HG02642 (cell line): Measurements from ENCODE around the gene PYGM.

Experiments
- ATAC-seq: cut with Tn5 transposase; IDR thresholded peaks from one replicate; pipeline ENCODE4 v1.9.1; 2021; ENCODE audit warnings: mild to moderate bottlenecking; ENCODE audit not compliant: unreplicated experiment, poor library complexity

The PYGM gene

DNA sequence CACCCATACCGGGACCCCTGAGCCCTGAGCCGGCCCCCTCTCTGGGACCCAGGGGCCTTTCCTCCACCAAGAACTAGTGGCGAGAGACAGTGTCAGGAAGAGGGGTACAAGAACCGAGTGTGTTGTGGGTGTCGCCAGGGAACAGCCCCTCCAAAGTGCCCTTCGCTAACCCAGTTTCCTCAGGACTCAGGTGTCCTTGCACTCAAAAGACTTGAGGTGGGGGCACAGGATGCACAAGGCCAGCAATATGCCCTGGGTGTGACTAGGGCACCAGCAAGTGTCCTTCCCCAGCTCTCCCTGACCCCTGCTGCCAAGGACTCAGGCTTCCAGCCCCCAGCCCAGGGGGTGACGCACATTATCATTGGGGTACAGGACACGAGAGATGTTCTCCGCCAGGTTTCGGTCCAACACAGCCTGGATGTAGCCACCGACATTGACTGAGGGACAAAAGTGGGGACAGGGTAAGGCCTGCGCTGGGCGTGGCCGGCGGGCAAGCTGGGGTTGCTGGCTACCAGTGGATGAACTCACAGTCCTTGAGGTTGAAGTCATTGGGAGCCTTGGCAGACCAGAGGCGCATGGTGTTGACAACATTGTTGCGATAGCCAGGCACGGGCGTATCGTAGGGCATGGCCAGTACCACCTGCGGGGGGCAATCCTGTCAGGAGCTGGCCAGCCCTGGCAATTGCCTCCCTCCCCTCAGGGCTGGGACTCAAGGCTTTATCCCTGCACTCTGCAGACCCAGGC is 4.7 kb downstream of the PYGM start:
- ATAC-seq, result no peak

DNA sequence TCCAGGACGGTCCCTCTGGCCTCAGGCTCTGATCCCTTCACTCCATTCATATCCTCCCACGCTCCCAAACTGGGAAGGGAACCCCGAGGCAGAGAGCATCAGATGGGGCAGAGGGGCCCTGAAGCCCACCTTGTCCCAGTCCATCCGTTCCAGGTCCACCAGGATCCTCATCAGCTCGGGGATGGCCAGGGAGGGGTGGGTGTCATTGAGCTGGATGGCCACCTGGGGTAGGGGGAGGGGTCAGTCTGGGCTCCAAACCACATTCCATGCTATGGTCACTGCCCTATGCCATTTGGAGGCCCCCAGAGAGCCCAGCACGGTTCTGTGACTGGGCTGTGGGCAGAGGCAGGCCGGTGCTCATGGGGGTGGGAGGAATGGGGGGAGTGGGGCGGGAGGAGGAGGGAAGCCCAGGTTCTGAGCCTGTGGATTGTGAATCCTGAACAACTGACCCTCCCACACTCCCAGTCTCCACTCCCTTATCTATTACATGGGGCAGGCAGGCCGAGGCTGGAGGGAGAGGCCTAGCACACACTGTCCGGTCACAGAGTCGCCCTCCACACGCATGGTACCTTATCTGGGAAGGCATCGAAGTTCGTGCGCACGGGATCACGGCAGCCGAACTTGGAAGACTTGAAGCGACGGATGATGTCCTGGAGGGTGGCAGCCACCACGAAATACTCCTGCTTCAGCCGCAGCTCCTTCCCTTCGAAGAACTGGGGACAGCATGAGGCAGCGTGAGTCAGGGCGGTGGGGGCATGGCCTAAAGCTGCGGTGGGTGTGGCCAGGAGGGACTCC is 5.5 kb downstream of the PYGM start:
- no peak for ATAC-seq

DNA sequence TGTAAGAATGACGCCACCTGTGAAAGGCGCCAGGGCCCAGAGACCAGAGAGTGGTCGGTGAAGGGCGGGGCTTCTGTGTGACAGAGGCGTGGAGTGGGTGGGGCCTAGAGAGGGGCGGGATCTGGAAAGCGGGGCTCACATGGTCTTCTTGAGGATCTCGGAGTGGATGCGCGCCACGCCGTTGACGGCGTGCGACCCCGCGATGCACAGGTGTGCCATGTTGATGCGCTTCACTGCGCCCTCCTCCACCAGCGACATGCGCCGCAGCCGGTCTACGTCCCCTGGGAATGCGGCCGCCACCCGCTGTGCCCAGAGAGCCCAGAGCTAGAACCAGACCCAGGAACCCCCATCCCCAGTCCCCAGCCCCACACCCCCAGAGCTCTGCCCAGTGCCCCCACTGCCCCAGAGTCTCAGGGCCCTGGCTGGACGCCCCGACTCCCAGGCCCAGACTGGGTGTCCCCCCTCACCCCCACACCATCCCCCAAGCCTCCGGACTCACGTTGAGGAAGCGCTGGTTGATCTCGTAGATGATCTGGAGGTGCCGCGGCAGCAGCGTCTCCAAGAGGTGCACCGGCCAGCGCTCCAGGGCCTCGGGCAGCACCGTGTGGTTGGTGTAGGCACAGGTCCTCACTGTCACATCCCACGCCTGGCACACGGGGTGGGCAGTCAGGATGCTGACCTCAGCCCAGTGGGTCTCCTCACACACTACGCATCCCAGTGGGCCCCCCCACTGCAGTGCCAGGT is 6.2 kb downstream of the PYGM start:
- no peak for ATAC-seq

DNA sequence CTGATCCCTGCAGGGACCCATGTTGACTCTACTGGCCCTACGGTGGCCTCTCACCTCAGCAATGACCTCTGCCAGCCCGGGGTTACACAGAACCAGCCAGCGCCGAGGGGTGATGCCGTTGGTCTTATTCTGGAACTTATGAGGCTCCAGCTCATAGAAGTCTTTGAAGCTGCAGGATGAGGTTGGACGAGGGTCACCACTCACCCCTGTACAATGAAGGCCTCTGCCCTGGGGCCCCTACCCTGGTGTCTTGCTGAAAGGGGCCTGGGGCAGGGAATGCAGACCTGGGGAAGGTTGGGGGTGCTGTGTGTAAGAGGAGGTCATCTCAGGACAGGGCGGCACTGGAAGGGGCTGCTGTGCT is 6.8 kb downstream of the PYGM start:
- no peak for ATAC-seq

DNA sequence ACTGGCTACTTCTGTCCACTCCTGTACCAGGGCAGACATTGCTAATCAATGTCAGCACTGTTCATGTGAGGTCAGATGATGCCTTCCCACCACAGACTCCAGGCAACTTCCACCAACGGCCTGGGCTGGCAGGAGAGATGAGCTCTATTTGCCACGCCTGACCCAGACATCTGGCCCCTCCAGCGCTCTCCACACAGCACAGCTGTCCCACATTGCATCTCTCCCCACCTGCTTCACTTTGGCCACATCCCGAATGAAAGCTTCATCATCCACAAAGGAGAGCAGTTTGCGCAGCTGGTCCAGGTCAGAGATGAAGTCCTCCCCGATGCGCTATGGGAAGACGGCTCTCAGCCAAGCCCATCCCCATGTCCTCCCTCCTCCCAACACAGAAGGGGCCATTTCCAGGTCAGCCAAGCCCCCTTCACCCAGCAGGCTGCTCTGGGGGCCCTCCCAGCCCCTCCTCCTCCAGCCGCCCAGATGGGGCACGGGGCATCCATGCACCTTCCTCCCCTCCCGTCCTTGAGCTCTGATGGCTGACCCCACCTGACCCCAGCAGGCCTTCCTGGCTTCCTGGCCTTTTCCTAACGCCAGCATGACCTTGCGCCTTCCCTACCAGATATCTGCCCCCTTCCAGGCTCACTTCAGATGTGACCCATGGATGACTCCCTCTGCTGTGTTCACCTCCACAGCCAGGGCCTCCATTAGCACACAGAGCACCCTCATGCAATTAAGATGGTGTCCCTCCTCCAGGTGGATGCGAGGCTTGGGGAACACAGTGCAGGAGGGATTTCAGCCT is 7.4 kb downstream of the PYGM start:
- no peak for ATAC-seq

DNA sequence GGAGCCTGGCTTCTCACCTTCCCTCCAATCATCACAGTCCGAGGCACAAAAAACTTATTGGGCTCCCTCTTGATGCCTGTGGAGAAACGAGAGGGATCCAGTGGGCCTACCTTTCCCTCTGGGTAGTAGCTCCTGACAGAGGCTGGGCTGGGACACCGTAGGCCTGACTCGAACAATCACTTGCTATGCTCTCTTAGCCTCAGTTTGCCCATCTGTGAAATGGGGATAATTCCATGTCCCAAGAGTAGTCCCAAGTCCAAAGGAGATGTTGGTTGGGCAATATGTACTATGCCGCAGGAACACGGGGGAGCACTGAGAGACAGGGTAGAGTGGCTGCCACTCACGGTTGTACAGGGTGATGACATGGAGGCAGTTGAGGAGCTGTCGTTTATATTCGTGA is 8.2 kb downstream of the PYGM start:
- ATAC-seq, result no peak

DNA sequence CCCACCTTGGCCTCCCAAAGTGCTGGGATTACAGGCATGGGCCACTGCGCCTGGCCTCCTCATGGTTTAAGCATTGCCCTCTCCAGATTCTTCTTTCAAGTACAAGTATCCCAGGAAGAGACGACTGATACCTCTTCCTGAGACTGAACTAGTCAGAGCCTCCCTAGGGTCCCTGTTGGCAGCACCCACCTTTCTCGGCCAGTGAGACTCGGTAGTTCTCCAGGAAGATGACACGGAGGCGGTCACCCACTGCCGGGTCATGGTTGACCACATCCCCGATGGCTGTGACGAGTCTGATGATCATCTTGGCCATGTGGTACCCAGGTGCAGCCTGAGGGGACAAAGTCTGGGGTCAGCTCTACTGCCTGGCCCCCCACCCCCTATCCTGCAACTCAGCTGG is 8.6 kb downstream of the PYGM start:
- no peak for ATAC-seq

DNA sequence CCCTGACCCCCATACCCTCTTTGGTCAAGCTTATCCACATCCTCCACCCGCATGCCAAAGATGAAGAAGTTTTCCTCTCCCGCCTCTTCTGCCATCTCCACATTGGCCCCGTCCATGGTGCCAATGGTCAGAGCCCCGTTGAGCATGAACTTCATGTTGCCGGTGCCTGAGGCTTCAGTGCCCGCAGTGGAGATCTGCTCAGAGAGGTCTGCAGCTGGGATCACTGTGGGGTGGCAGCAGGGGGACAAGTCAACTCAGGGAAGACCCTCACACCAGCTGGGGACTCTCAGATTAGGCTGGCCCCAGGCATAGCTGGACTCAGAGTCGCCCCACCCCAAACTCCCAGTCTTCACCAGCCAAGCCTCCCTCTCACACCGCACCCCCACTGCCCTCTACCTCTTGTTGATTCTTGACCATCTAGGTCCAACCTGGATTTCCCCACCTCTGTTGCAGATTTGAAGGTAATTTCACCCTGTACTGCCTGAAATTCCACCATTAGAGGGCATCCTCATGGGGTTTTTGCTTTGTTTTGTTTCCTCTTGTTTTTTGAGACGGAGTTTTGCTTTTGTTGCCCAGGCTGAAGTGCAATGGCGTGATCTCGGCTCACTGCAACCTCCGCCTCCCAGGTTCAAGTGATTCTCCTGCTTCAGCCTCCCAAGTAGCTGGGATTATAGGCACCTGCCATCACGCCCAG is 9.3 kb downstream of the PYGM start:
- ATAC-seq, result no peak

DNA sequence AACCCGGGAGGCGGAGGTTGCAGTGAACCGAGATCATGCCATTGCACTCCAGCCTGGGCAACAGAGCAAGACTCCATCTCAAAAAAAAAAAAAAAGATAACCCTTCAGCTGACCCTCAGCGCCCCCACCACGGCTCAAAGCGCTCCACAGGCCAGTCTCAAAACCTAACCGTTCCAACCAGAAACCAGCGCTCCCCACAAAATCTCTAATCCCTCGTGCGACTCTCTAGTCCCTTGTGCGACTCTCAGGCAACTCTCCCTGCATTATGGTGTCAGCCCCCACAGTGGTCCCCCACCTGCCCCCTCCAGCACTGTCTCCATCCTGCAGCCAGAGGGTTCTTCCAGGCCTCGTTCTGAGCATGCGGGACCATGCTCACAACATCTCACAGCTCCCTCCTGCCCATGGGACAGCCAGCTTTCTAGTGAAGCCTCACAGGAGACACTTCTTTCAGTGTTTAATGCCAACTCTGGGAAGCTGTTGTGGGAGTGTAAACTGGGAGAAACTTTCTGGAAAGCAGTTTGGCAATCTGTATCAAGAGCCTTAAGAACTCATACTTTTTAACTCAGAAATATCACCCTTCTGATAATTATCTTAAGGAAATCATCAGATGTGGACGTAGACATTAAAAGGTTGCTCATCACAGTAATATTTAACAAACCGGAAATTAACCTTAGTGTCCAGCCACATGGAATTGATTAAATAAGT is 11.7 kb downstream of the PYGM start:
- ATAC-seq, result no peak

DNA sequence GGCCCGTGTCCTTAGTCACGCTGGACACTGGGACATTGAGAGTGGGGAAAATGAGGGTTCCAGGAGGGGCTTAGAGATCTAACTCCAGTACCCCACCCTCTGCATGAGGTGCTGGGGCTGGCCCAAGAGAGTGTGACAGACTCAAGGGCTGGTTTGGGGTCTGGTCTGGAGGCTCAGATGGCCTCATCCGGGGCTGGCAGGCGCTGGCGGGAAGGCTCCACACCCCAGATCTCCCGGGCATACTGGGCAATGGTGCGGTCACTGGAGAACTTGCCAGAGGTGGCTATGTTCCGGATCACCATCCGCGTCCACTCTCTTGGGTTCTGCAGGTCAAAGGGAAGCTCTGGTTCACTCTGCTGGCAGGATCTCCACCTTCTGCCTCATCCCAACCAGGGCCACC is 13.3 kb downstream of the PYGM start:
- no peak for ATAC-seq

DNA sequence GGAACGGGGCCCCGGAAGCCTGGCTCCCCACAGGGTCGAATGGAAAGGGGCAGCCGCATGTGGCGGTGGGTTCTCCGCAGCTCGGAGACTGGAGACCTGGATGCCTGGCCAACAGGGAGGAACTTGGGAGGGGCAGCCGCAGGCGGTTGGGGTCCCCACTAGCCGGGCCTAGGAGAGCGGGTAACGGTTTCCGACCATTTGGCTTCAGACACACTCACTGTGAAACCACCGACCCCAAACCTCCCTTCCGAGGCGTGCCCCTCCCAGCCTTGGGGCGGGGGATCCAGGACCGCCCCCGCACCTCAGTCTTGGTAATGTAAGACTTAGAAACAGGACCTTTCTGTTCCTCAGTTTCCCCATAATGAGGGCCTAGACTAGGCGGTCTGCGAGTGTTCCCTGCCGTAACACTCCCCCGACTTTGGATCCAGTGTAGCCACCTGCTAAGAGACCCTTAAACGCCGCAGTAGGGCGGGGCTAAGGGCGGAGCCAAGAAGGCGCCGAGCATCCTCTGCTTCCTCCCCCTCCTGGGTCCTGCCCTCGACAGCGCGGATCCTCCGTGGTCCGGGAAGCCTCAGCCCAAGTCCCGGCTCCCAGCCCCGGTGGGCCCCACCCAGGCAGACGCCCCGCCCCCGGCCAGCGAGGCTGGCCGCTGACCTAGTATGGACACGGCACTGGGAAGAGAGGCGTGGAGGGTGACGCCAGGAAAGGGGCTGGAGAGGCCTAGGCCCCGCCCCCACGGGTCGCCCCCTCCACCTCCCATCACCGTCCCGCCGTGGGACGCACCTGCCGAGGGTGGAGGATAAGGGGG is 14.0 kb downstream of the PYGM start:
- ATAC-seq, result no peak

DNA sequence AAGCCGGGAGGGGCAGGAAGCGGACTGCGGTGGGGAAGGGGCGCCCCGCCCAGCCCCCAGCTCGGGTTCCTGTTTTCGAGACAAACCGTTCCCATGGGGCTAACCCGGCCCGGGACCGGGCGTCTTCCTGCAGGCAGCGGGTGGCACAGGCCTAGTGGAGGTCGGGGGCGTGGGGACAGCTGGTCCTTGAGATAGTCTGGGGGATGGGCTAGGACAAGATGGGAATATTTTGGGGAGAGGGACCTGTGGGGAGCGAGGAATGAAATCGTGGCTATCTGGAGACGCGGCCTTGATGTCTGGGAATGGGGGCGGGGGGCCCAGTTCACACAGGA is 14.6 kb downstream of the PYGM start:
- no peak for ATAC-seq

DNA sequence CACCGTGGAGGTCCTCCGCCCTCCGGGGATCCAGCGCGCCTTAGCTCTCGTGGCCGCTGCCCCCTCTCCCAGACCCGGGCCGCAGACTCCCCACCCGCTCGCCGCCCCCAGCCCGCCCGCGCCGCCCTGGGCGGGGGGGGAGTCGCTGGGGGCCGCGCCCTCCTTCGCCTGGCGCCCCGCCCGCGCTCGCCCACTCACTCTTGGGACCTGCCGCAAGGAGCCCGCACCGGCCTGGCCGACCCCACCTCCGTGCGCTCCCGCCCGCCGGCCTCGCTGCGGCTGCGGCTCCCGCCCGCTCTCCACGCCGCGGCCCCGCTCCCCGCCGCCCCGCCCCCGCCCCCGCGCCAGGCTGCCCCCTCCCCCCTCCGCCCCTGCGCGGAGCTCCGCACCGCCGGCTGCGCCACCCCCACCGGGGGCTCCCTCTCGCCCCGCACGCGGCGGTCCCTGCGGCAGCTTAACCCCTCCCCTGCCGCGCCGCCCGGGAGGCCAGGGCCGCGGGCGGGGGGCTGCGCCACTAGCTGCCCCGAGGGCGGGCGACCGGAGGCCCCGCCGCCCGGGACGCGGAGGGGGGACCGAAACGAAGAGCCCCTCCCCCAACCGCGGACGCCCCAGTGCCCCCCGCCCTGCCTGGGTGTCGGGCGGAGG is 15.1 kb downstream of the PYGM start:
- no peak for ATAC-seq

DNA sequence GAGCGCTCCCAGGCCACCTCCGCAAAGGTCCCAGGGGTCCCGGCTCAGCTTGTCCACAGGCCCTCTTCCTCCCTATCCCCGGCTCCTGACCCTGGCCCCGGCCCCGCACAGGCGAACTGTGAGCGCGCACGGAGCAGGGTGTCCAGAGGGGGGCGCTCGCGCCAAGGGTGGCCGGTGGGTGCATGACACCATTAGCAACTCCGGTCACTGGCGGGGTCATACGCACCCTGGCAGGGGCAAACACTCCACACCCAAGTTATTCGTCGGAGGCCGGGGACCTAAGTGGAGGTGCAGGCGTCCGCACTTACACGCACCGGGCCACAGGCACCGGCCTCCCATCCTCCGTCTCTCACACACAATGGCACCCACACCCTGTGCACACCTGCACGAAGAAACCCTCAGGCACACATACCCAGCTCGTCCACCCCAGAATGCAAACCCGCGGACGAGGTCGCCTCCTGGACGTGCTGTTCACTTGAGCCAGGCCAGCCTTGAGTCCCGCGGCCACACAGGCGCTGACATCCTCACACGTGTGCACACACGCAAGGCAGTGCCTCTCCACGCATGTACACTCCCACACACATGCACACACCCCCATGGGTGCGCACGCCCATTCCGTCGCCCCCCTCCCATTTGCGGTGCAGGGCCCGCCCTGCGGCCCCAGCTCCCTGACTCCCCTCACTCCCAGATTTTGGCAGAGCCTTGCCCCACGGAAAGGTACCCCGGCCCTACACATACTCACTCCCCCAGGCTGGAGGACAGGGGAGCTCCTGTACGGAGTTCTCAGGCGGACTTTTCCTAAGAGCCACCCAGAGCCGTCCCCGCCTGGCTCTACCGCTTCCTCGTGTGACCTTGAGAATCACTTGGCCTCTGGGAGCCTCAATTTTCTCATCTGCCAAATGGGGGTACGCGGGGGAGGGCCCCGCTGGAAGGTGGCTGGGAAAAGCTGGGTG is 15.9 kb downstream of the PYGM start, which contains the start of gene RASGRP2:
Gene RASGRP2 (minus strand): TSS at position 552 of the 953 bp plus-strand sequence. CDS start 1,276 bp downstream, outside the sequence.
- ATAC-seq, result no peak

DNA sequence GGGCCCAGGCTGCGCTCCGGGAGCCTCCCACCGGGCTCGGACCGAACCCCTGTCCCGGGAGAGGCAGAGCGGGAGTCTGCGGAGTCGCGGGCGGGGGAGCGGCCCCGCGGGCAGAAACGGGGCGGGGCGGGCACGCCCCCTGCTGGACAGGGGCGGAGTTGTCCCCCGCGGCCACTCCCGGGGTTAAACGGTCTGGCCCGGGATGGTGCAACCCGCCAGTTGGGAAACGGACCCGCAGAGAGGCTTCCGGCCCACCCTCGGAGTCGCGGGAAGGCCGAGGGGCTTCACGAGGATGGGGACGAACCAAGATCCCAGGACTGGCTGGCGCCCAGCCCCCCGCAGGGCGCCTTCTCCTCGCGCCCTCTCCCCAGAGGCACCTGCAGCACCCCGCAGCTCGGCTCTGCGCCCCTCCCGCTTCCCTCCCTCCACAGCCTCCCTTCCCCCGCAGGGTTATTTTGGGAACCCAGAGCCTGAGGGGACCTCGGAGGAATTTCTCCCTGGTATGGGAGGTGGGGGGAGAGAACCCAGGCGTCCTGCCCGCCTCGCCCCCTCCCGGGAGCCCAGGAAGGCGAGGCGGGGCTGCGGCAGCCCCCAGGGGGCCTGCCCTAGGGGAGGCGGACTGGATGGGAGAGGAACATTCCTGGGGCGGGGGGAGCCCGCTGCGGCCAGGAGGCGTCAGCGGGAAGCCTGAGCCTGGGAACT is 16.7 kb downstream of the PYGM start:
- peak; percentile 37 for ATAC-seq
